Measurements from ENCODE around the gene TRMO. TPM values are rescaled to one million over a fixed set of nuclear protein-coding genes. Genes with fewer than 3 reads are reported as not detected.

TRMO gene
- total RNA-seq, 2 experiments from 2014 or later: 42.8 to 45.8 TPM

- POLR2A ChIA-PET: interaction anchor here (2.8 kb wide), 1 partner anchor 10 kb away, joined by 19 read pairs; the partner anchor contains the start of gene TRMO
- no peaks in the 10 kb centered on the region for H3K27me3 Mint-ChIP-seq
- peaks cover 90% of the 10 kb centered on the region for H3K36me3 Mint-ChIP-seq (ENCODE audit: low read depth)
- no peaks in the 10 kb centered on the region for H3K9me3 Mint-ChIP-seq
- CTCF ChIA-PET: interaction anchor here (1.0 to 2.7 kb wide), 5 partner anchors 10 to 22 kb away, joined by 3 to 9 read pairs (median 5); partner anchors contain the start of gene TRMO
- peaks cover 84% of the 10 kb centered on the region for H3K36me3 ChIP-seq (ENCODE audit: insufficient read depth, low read length)
- H3K9me3 ChIP-seq (ENCODE audit: control insufficient read depth in 1 of 2, insufficient read depth in 1 of 2, low read length in 2 of 2): no peaks in the 10 kb centered on the region
- peaks cover 58% of the 10 kb centered on the region for H3K4me1 ChIP-seq (ENCODE audit: insufficient read depth, low read length)
- H3K4me1 Mint-ChIP-seq (ENCODE audit: low read depth): peaks cover 91% of the 10 kb centered on the region
- no peak for TF ChIP-seq CTCF (IDR thresholded peaks at IDR 0.05)
- ATAC-seq (ENCODE audit: poor library complexity): no peak
- H3K27ac ChIP-seq (ENCODE audit: low read depth in 1 of 2, low read length in 2 of 2): peak overlapping the region; percentile 15 to 32
- intact Hi-C loops (cut with DNase I, micrococcal nuclease): no loop called here
- no peaks in the 10 kb centered on the region for H3K27me3 ChIP-seq (ENCODE audit: control insufficient read depth in 1 of 2, insufficient read depth in 2 of 2, low read length in 2 of 2)
- no peak overlapping the region for H3K4me3 Mint-ChIP-seq
- no peak for DNase-seq
- H3K27ac Mint-ChIP-seq: peak overlapping the region; percentile 96
- H3K4me3 ChIP-seq (ENCODE audit: low read length): no peak overlapping the region
These were observed 10.8 kb downstream of the TRMO start for GRCh38 chr9:97911528-97911927.

- H3K9me3 Mint-ChIP-seq: no peaks in the 10 kb centered on the region
- DNase-seq: peak in 2 of 14 experiments; percentile 18 to 34
- peak overlapping the region; percentile 96 for H3K27ac Mint-ChIP-seq
- no peak overlapping the region for H3K4me3 ChIP-seq (ENCODE audit: low read length)
- intact Hi-C loops (cut with DNase I, micrococcal nuclease): no loop called here
- H3K36me3 ChIP-seq (ENCODE audit: insufficient read depth, low read length): peaks cover 74% of the 10 kb centered on the region
- H3K27me3 ChIP-seq (ENCODE audit: control insufficient read depth in 1 of 2, insufficient read depth in 2 of 2, low read length in 2 of 2): no peaks in the 10 kb centered on the region
- peaks cover 93% of the 10 kb centered on the region for H3K4me1 Mint-ChIP-seq (ENCODE audit: low read depth)
- H3K27ac ChIP-seq (ENCODE audit: low read depth in 1 of 2, low read length in 2 of 2): peak overlapping the region in 1 of 2 donors; percentile 42
- peaks cover 84% of the 10 kb centered on the region for H3K36me3 Mint-ChIP-seq (ENCODE audit: low read depth)
- H3K4me3 Mint-ChIP-seq: no peak overlapping the region
- peaks cover 67% of the 10 kb centered on the region for H3K4me1 ChIP-seq (ENCODE audit: insufficient read depth, low read length)
- POLR2A ChIA-PET: interaction anchor here (0.6 to 2.9 kb wide), 3 partner anchors 11 to 81 kb away, joined by 3 to 53 read pairs (median 3); partner anchors contain the start of gene TRMO
- TF ChIP-seq CTCF (IDR thresholded peaks at IDR 0.05): no peak
- no peaks in the 10 kb centered on the region for H3K9me3 ChIP-seq (ENCODE audit: control insufficient read depth in 1 of 2, insufficient read depth in 1 of 2, low read length in 2 of 2)
- H3K27me3 Mint-ChIP-seq: no peaks in the 10 kb centered on the region
- CTCF ChIA-PET: interaction anchor here (0.6 to 14.2 kb wide), 5 partner anchors 9 to 94 kb away, joined by 3 to 221 read pairs (median 5); partner anchors contain the start of gene TRMO
- no peak for ATAC-seq (ENCODE audit: poor library complexity)
These were observed 11.9 kb downstream of the TRMO start for GRCh38 chr9:97910357-97910756.

GRCh38 chr9:97908705-97909104 lies 13.6 kb downstream of the TRMO start:
- H3K27me3 Mint-ChIP-seq: no peaks in the 10 kb centered on the region
- H3K9me3 Mint-ChIP-seq: no peaks in the 10 kb centered on the region
- intact Hi-C loops (cut with DNase I, micrococcal nuclease): loop anchor here in 1 of 2 experiments (5.0 to 10.0 kb wide), 4 partner anchors 74 to 349 kb away; partner anchors contain the start of genes ANP32B, NCBP1, TBC1D2 and TSTD2
- H3K4me3 Mint-ChIP-seq: peak overlapping the region; percentile 34
- Histone ChIP-seq H3K4me1 (ENCODE audit: insufficient read depth, low read length) (peaks cover 78% of the 10 kb centered on the region), H3K27ac (ENCODE audit: low read depth in 1 of 2, low read length in 2 of 2) (peak overlapping the region; percentile 10 to 29), H3K36me3 (ENCODE audit: insufficient read depth, low read length) (peaks cover 62% of the 10 kb centered on the region), H3K9me3 (ENCODE audit: control insufficient read depth in 1 of 2, insufficient read depth in 1 of 2, low read length in 2 of 2) (no peaks in the 10 kb centered on the region), H3K4me3 (ENCODE audit: low read length) (no peak overlapping the region), H3K27me3 (ENCODE audit: control insufficient read depth in 1 of 2, insufficient read depth in 2 of 2, low read length in 2 of 2) (no peaks in the 10 kb centered on the region)
- ChIA-PET POLR2A (interaction anchor here (0.9 to 2.9 kb wide), 3 partner anchors 9 to 13 kb away, joined by 4 to 53 read pairs (median 5); partner anchors contain the start of gene TRMO), CTCF (interaction anchor here (0.8 to 14.2 kb wide), 6 partner anchors 8 to 126 kb away, joined by 4 to 221 read pairs (median 6); partner anchors contain the start of genes ANP32B and TRMO)
- peak in 3 of 14 experiments; percentile 22 to 71 (median 51) for DNase-seq
- peaks cover 92% of the 10 kb centered on the region for H3K4me1 Mint-ChIP-seq (ENCODE audit: low read depth)
- peak overlapping the region; percentile 96 for H3K27ac Mint-ChIP-seq
- peaks cover 79% of the 10 kb centered on the region for H3K36me3 Mint-ChIP-seq (ENCODE audit: low read depth)
- no peak for TF ChIP-seq CTCF (IDR thresholded peaks at IDR 0.05)
- ATAC-seq (ENCODE audit: poor library complexity): peak; percentile 3
